ENCODE measurements around the gene ERFE. TPM values are rescaled to one million over a fixed set of nuclear protein-coding genes. Genes with fewer than 3 reads are reported as not detected.

ERFE gene
- total and polyA plus RNA-seq, 2 of the 4 experiments (the other 2 are of a cell fraction), result 1.3 to 3.5 TPM

GRCh38 chr2:238162846-238163441 is 4.2 kb downstream of the ERFE start:
- H2BK120ac ChIP-seq (ENCODE audit: low read depth, low read length), result no peak overlapping the region
- no peak overlapping the region for H2AK9ac ChIP-seq (replicated peaks; ENCODE audit: low read depth, low read length, poor library complexity)
- intact Hi-C loops (cut with micrococcal nuclease) (no loop called here), dilution Hi-C loops (cut with HindIII; ENCODE audit: low sequenced_read_pairs, unreplicated experiment) (no loop called here), in situ Hi-C loops (cut with MboI; ENCODE audit: low sequenced_read_pairs) (no loop called here)
- peak overlapping the region; percentile 18; the same call in 1 of the 2 replicates for H2AK5ac ChIP-seq (ENCODE audit: low read depth, low read length)
- no peak overlapping the region for H3K23ac ChIP-seq (ENCODE audit: low read depth, low read length)
- H3K18ac ChIP-seq (ENCODE audit: low read depth, low read length), result no peak overlapping the region
- no peak overlapping the region for H2BK20ac ChIP-seq (ENCODE audit: low read depth, low read length)
- POLR2A ChIA-PET (ENCODE audit: unreplicated experiment), result no interaction called here
- H2AFZ ChIP-seq (replicated peaks; ENCODE audit: low read length, poor library complexity), result peak overlapping the region; percentile 66
- no peak overlapping the region for H3K56ac ChIP-seq (ENCODE audit: extremely low read depth, insufficient read depth, low read length)
- no peak overlapping the region for H3K4me3 ChIP-seq (ENCODE audit: insufficient read depth, low read depth, low read length)
- no peak overlapping the region for H4K5ac ChIP-seq (ENCODE audit: low read depth, low read length)
- ATAC-seq (ENCODE audit: low read depth) (no peak), DNase-seq (no peak)
- peaks cover 5% of the 10 kb centered on the region; the same call in 1 of the 2 replicates for H3K36me3 ChIP-seq (ENCODE audit: control insufficient read depth, insufficient read depth, low read length)
- no peaks in the 10 kb centered on the region for H4K20me1 ChIP-seq (ENCODE audit: insufficient read depth, low read length)
- H2BK15ac ChIP-seq (ENCODE audit: low read depth, low read length), result no peak overlapping the region
- H3K27ac ChIP-seq (ENCODE audit: insufficient read depth, low read length), result no peak overlapping the region
- H4K91ac ChIP-seq (ENCODE audit: insufficient read depth, low read depth, low read length), result no peak overlapping the region; the same call in 1 of the 2 replicates
- no peak overlapping the region for H3K4ac ChIP-seq (ENCODE audit: low read depth, low read length)
- no peak overlapping the region for H3K4me2 ChIP-seq (ENCODE audit: low read depth, low read length)
- no TSS peak for BruUV-seq (replicated peaks)
- peaks cover 11% of the 10 kb centered on the region for H3K9me1 ChIP-seq (ENCODE audit: insufficient read depth, low read length)
- CTCF ChIA-PET, result interaction anchor here (0.5 kb wide), 1 partner anchor 12 kb away, joined by 5 read pairs; no protein-coding TSS in a partner anchor
- H3K4me1 ChIP-seq (ENCODE audit: control insufficient read depth, insufficient read depth, low read length), result peaks cover 21% of the 10 kb centered on the region
- no peak overlapping the region for H3K14ac ChIP-seq (replicated peaks; ENCODE audit: low read depth, low read length)
- no peak overlapping the region for H3K9ac ChIP-seq (ENCODE audit: low read depth, low read length)
- TF ChIP-seq MAFK (IDR thresholded peaks at IDR 0.05; ENCODE audit: low read depth, low read length) (no peak), CEBPB (IDR thresholded peaks at IDR 0.05; ENCODE audit: low read depth, low read length) (no peak)
- H3K9me3 ChIP-seq (ENCODE audit: control insufficient read depth, insufficient read depth, low read length), result no peaks in the 10 kb centered on the region
- 52% methylated on average over 10 of the region's 15 CpGs; no CpG with 5 or more reads in 1 of the 2 experiments for WGBS, 2 experiments (ENCODE audit: extremely low coverage in 2 of 2, insufficient read length in 1 of 2)
- H3K27me3 ChIP-seq (ENCODE audit: control insufficient read depth, insufficient read depth, low read length), result peaks cover 2% of the 10 kb centered on the region; the same call in 1 of the 2 replicates
- H2BK5ac ChIP-seq (ENCODE audit: low read depth, low read length, poor library complexity, severe bottlenecking), result no peak overlapping the region
- H3K79me1 ChIP-seq (ENCODE audit: low read depth in 1 of 2, low read length in 2 of 2), result peaks cover 3 to 8% of the 10 kb centered on the region in 2 experiments; a peak in 3 of 4 replicates
- no peak overlapping the region for H4K8ac ChIP-seq (ENCODE audit: low read depth in 2 of 2, low read length in 2 of 2)

All from IMR-90 (cell line).